ENCODE results near the gene DIAPH3. TPM values are rescaled to one million over a fixed set of nuclear protein-coding genes. Genes with fewer than 3 reads are reported as not detected.

The DIAPH3 gene
- total RNA-seq, 4 donors from 2014 or later, result 1.4 to 13.2 (median 2.6) TPM

DNA sequence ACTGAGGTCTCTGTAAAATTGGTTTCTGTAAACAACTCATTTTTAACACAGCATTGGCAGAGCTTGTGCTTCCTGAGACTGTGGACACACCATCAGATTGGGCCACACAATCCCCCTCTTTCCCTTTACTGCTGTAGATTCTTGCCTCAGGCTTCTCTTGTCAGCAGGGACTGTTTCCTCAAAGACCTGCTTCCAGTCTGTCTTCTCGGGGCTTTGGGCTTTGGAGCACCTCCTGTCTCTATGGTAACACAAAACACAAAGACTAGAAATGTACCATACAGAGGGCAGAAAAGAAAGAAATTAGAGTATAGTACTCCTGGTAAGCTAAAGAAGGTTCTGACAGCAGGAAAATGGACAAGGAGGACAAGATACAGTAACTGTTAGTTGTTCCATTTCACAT is 484.5 kb downstream of the DIAPH3 start:
- no peak overlapping the region for H3K27ac ChIP-seq
- no peaks in the 10 kb centered on the region for H3K4me1 ChIP-seq
- H3K36me3 ChIP-seq, result no peaks in the 10 kb centered on the region
- TF ChIP-seq CTCF (IDR thresholded peaks at IDR 0.05), result no peak
- no peak for TF ChIP-seq POLR2A (IDR thresholded peaks at IDR 0.05)
- H3K9me3 ChIP-seq, result no peaks in the 10 kb centered on the region
- DNase-seq, result no peak
- H3K27me3 ChIP-seq, result no peaks in the 10 kb centered on the region
- H3K4me3 ChIP-seq, result no peak overlapping the region

GRCh38 chr13:59677966-59678814 is 485.5 kb downstream of the DIAPH3 start:
- Histone ChIP-seq H3K4me3 (no peak overlapping the region), H3K27me3 (no peaks in the 10 kb centered on the region), H3K27ac (no peak overlapping the region), H3K36me3 (no peaks in the 10 kb centered on the region), H3K4me1 (no peaks in the 10 kb centered on the region), H3K9me3 (no peaks in the 10 kb centered on the region)
- no peak for DNase-seq
- TF ChIP-seq CTCF (IDR thresholded peaks at IDR 0.05) (peak in 4 of 6 experiments; percentile 58 to 88 (median 86)), POLR2A (IDR thresholded peaks at IDR 0.05) (no peak)

DNA sequence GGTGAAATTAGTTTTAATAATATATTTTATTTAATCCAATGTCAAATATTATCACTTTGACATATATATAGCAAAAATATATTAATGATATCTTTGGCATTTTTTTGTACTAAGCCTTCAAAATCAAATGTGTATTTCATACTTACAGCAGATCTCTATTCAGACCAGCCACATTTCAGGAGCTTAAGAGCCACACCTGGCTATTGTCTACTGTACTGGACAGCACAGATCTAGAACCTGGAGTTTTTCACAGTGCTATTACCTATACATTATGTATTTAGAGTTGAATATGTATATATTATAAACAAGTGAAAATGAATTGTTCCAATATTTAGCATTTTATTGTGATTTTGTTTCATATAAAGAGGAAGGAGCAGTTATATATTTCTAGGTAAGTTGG is 486.3 kb downstream of the DIAPH3 start:
- TF ChIP-seq CTCF (IDR thresholded peaks at IDR 0.05) (no peak), POLR2A (IDR thresholded peaks at IDR 0.05) (no peak)
- Histone ChIP-seq H3K27ac (no peak overlapping the region), H3K4me3 (no peak overlapping the region), H3K4me1 (no peaks in the 10 kb centered on the region), H3K27me3 (no peaks in the 10 kb centered on the region), H3K36me3 (no peaks in the 10 kb centered on the region), H3K9me3 (no peaks in the 10 kb centered on the region)
- DNase-seq, result no peak

GRCh38 chr13:59674616-59675015 is 489.1 kb downstream of the DIAPH3 start:
- Histone ChIP-seq H3K4me3 (no peak overlapping the region), H3K9me3 (no peaks in the 10 kb centered on the region), H3K36me3 (no peaks in the 10 kb centered on the region), H3K27me3 (no peaks in the 10 kb centered on the region), H3K27ac (no peak overlapping the region), H3K4me1 (no peaks in the 10 kb centered on the region)
- DNase-seq, result no peak
- no peak for TF ChIP-seq CTCF (IDR thresholded peaks at IDR 0.05)
- no peak for TF ChIP-seq POLR2A (IDR thresholded peaks at IDR 0.05)

- H3K9me3 ChIP-seq, result no peaks in the 10 kb centered on the region
- no peak overlapping the region for H3K27ac ChIP-seq
- H3K36me3 ChIP-seq, result no peaks in the 10 kb centered on the region
- no peaks in the 10 kb centered on the region for H3K27me3 ChIP-seq
- no peak for DNase-seq
- no peaks in the 10 kb centered on the region for H3K4me1 ChIP-seq
- no peak overlapping the region for H3K4me3 ChIP-seq
- TF ChIP-seq POLR2A (IDR thresholded peaks at IDR 0.05) (no peak), CTCF (IDR thresholded peaks at IDR 0.05) (no peak)
Observed at GRCh38 chr13:59673286-59673685, 490.4 kb downstream of the DIAPH3 start.
